ENCODE data around the gene ASH1L. TPM values are rescaled to one million over a fixed set of nuclear protein-coding genes. Genes with fewer than 3 reads are reported as not detected.

The ASH1L gene
- total RNA-seq, 1 donor from 2014 or later, result 36.0 TPM

DNA sequence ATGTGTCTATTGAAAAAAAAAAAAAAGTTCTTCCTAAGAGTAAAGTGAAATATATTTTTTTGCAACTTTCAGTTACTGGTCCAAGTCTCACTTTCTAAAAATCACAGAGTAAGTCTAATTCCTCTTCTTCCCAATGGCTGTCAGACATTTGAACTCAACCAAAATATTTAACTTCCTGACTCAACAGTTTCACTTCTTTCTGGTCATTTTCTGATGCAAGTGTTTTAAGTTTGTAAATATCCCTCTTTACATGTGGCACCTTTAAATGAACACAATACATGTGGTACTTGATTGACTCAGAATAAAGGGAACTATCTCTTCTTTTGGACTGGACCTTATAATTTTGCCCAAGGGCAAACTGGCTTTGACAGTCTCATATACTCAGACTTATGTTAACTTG, 76.7 kb downstream of the ASH1L start:
- TF ChIP-seq, protein P1, sequence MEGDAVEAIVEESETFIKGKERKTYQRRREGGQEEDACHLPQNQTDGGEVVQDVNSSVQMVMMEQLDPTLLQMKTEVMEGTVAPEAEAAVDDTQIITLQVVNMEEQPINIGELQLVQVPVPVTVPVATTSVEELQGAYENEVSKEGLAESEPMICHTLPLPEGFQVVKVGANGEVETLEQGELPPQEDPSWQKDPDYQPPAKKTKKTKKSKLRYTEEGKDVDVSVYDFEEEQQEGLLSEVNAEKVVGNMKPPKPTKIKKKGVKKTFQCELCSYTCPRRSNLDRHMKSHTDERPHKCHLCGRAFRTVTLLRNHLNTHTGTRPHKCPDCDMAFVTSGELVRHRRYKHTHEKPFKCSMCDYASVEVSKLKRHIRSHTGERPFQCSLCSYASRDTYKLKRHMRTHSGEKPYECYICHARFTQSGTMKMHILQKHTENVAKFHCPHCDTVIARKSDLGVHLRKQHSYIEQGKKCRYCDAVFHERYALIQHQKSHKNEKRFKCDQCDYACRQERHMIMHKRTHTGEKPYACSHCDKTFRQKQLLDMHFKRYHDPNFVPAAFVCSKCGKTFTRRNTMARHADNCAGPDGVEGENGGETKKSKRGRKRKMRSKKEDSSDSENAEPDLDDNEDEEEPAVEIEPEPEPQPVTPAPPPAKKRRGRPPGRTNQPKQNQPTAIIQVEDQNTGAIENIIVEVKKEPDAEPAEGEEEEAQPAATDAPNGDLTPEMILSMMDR (IDR thresholded peaks at IDR 0.05), result no peak
- H3K9me3 Mint-ChIP-seq (ENCODE audit: low read depth), result no peaks in the 10 kb centered on the region
- DNase-seq (ENCODE audit: low spot score), result no peak
- H3K4me1 Mint-ChIP-seq (ENCODE audit: low read depth), result peaks cover 11% of the 10 kb centered on the region
- no peak overlapping the region for H3K4me3 Mint-ChIP-seq (ENCODE audit: unreplicated experiment)
- H3K27me3 Mint-ChIP-seq (ENCODE audit: low read depth), result no peaks in the 10 kb centered on the region
- peak overlapping the region; percentile 74 for H3K27ac Mint-ChIP-seq (ENCODE audit: unreplicated experiment)
- peaks cover 9% of the 10 kb centered on the region for H3K36me3 Mint-ChIP-seq (ENCODE audit: low read depth)

DNA sequence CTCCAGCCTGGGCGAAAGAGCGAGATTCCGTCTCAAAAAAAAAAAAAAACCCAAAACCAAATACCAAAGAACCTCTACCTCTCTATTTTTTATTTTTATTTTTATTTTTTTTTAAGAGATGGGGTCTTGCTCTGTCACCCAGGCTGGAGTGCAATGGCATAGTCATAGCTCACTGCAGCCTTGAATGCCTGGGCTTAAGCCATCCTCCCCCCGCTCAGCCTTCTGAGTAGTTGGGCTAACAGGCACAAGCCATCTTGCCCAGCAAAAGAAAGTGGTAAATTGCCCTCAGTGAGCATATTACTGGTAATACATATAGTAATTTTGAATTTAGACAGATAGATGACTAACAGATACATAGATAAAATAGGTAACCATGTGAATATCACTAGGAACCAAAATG, 77.4 kb downstream of the ASH1L start:
- H3K4me3 Mint-ChIP-seq (ENCODE audit: unreplicated experiment), result no peak overlapping the region
- no peaks in the 10 kb centered on the region for H3K9me3 Mint-ChIP-seq (ENCODE audit: low read depth)
- H3K27me3 Mint-ChIP-seq (ENCODE audit: low read depth), result no peaks in the 10 kb centered on the region
- H3K4me1 Mint-ChIP-seq (ENCODE audit: low read depth), result peaks cover 11% of the 10 kb centered on the region
- TF ChIP-seq, protein P1 (IDR thresholded peaks at IDR 0.05), result no peak
- peak overlapping the region; percentile 74 for H3K27ac Mint-ChIP-seq (ENCODE audit: unreplicated experiment)
- DNase-seq (ENCODE audit: low spot score), result no peak
- H3K36me3 Mint-ChIP-seq (ENCODE audit: low read depth), result peaks cover 9% of the 10 kb centered on the region

DNA sequence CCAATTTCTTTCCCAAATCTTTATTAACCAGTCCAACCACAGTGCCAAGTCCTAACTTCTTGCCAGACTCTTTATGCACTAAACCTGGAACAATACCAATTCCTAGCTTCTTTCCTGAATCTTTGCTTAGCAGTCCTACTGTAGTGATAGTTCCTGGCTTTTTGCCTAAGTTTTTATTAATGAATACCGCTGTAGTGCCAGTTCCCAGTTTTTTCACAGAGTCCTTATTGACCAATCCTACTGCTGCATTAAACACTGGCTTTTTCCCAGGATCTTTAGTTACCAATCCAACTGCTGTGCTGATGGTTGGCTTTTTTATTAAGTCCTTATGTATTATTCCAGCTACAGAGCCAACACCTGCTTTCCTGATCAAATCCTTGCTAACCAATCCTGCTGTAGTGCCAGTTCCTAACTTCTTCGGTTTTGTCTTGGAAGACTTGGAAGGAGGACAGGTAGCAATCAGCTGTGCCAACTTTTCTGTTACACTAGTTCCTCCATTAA, 80.8 kb downstream of the ASH1L start:
- no peaks in the 10 kb centered on the region for H3K9me3 Mint-ChIP-seq (ENCODE audit: low read depth)
- H3K27me3 Mint-ChIP-seq (ENCODE audit: low read depth), result no peaks in the 10 kb centered on the region
- no peak for DNase-seq (ENCODE audit: low spot score)
- H3K4me3 Mint-ChIP-seq (ENCODE audit: unreplicated experiment), result no peak overlapping the region
- peaks cover 16% of the 10 kb centered on the region for H3K36me3 Mint-ChIP-seq (ENCODE audit: low read depth)
- TF ChIP-seq, protein P1 (IDR thresholded peaks at IDR 0.05), result no peak
- no peak overlapping the region for H3K27ac Mint-ChIP-seq (ENCODE audit: unreplicated experiment)
- peaks cover 24% of the 10 kb centered on the region for H3K4me1 Mint-ChIP-seq (ENCODE audit: low read depth)

DNA sequence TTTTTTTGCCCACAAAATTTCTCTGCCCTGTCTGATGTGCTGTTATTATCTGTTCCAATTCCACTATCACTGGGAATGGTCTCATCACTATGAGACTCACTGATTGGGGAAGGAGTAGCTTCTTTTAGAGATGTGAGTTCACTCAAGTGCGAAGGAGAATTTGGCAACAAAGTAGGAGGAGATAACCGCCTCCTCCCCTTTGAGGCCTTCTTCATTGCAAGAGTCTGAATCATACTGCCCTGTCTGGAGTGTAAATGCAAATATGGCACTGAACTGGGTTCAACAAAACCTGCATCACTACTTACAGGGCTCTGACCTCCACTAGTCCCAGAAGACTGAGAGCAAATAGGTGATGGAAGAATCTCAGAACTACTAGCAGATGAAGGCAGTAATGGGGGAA, 83.4 kb downstream of the ASH1L start:
- Mint-ChIP-seq H3K27ac (ENCODE audit: unreplicated experiment) (no peak overlapping the region), H3K4me1 (ENCODE audit: low read depth) (peaks cover 13% of the 10 kb centered on the region), H3K4me3 (ENCODE audit: unreplicated experiment) (no peak overlapping the region), H3K9me3 (ENCODE audit: low read depth) (no peaks in the 10 kb centered on the region), H3K27me3 (ENCODE audit: low read depth) (no peaks in the 10 kb centered on the region), H3K36me3 (ENCODE audit: low read depth) (peaks cover 19% of the 10 kb centered on the region)
- no peak for DNase-seq (ENCODE audit: low spot score)
- TF ChIP-seq, protein P1 (IDR thresholded peaks at IDR 0.05), result no peak

GRCh38 chr1:155478270-155478852, 84.2 kb downstream of the ASH1L start:
- H3K27me3 Mint-ChIP-seq (ENCODE audit: low read depth), result no peaks in the 10 kb centered on the region
- TF ChIP-seq, protein P1 (IDR thresholded peaks at IDR 0.05), result no peak
- H3K36me3 Mint-ChIP-seq (ENCODE audit: low read depth), result peaks cover 19% of the 10 kb centered on the region
- peaks cover 13% of the 10 kb centered on the region for H3K4me1 Mint-ChIP-seq (ENCODE audit: low read depth)
- H3K4me3 Mint-ChIP-seq (ENCODE audit: unreplicated experiment), result no peak overlapping the region
- peak overlapping the region; percentile 24 for H3K27ac Mint-ChIP-seq (ENCODE audit: unreplicated experiment)
- no peak for DNase-seq (ENCODE audit: low spot score)
- H3K9me3 Mint-ChIP-seq (ENCODE audit: low read depth), result no peaks in the 10 kb centered on the region
